Esophagus squamous epithelium (tissue), 5 donors: Measurements from ENCODE around the gene CACNA2D3. TPM values are rescaled to one million over a fixed set of nuclear protein-coding genes. Genes with fewer than 3 reads are reported as not detected.

Experiments used
- DNase-seq: peaks from one replicate; lab custom pipeline; 2025; lab: John Stamatoyannopoulos, UW
- H3K27ac ChIP-seq, 4 donors: fragments of 200-600 bp; sonication (generic); one replicate each; pipeline ENCODE4 v1.5.1; 2016 to 2019; ENCODE audit warnings: mild to moderate bottlenecking in 1 of 4
- H3K27me3 ChIP-seq, 4 donors: fragments of 200-600 bp; sonication (generic); 1 replicate in 3 of 4; 2 replicates in 1 of 4; pipeline versions ENCODE4 v1.5.1 to v1.6.0; 2017 to 2021; ENCODE audit warnings: antibody characterized with exemption in 1 of 4
- H3K36me3 ChIP-seq, 3 donors: fragments of 200-600 bp; sonication (generic); one replicate each; pipeline ENCODE4 v1.5.1; 2016 to 2019
- H3K4me1 ChIP-seq, 3 donors: fragments of 200-600 bp; sonication (generic); one replicate each; pipeline ENCODE4 v1.5.1; 2017 to 2019
- H3K4me3 ChIP-seq, 4 donors: fragments of 200-600 bp; sonication (generic); 1 replicate in 3 of 4; 2 replicates in 1 of 4; pipeline ENCODE4 v1.5.1; 2016 to 2019; ENCODE audit warnings: mild to moderate bottlenecking in 2 of 4, moderate library complexity in 1 of 4
- H3K9me3 ChIP-seq, 3 donors: fragments of 200-600 bp; sonication (generic); one replicate each; pipeline ENCODE4 v1.5.1; 2016 to 2019
- CTCF ChIP-seq, 6 experiments: fragments of 450-650 bp in 4 of 6; fragments of 200-600 bp in 2 of 6; sonication (generic) in 2 of 6; IDR thresholded peaks; one replicate each; pipeline ENCODE4 v1.5.1; 2016 to 2019; ENCODE audit warnings: antibody characterized with exemption in 6 of 6, mild to moderate bottlenecking in 4 of 6, moderate library complexity in 4 of 6
- POLR2A ChIP-seq, 4 donors: fragments of 450-650 bp; IDR thresholded peaks; one replicate each; pipeline ENCODE4 v1.6.1; 2017; ENCODE audit warnings: antibody characterized with exemption in 4 of 4, mild to moderate bottlenecking in 4 of 4, moderate library complexity in 3 of 4
- WGBS, 2 donors: methylation state at CpG; one replicate each; pipeline ENCODE4 v1.1.5; 2018; 5-methylcytosine and 5-hydroxymethylcytosine counted together
- intact Hi-C: fragments of 100-400 bp; cut with DNase I; formaldehyde crosslinking; loops from one replicate; pipeline ENCODE4 v1.15.0; 2022
- total RNA-seq, 4 donors: library from RNA; depleted of rRNA; stranded (reverse); fragments of >200 nt; gene quantifications; one replicate each; pipeline ENCODE4 v1.1.0, GENCODE V29; 2016
- donor health status: DM: yes; HTN: yes; CAD: no.

The CACNA2D3 gene
- total RNA-seq, 4 donors from 2014 or later, result 1.2 to 7.1 (median 5.1) TPM

- no peak for DNase-seq
- H3K27ac ChIP-seq, result no peak overlapping the region
- no peaks in the 10 kb centered on the region for H3K36me3 ChIP-seq
- H3K4me3 ChIP-seq, result no peak overlapping the region
- H3K9me3 ChIP-seq, result no peaks in the 10 kb centered on the region
- intact Hi-C loops, result no loop called here
- 16 to 26% methylated on average over 4 to 6 of the region's 7 CpGs for WGBS, 2 donors
- H3K27me3 ChIP-seq, result no peaks in the 10 kb centered on the region
- no peak for TF ChIP-seq POLR2A (IDR thresholded peaks at IDR 0.05)
- no peak for TF ChIP-seq CTCF (IDR thresholded peaks at IDR 0.05)
- H3K4me1 ChIP-seq, result peaks cover 0 to 44% (median 3%) of the 10 kb centered on the region in 3 donors
Observed at GRCh38 chr3:54950391-54951003, 828.1 kb downstream of the CACNA2D3 start.

- DNase-seq, result no peak
- Histone ChIP-seq H3K36me3 (no peaks in the 10 kb centered on the region), H3K4me3 (no peak overlapping the region), H3K9me3 (no peaks in the 10 kb centered on the region), H3K27ac (no peak overlapping the region), H3K4me1 (peaks cover 0 to 44% (median 3%) of the 10 kb centered on the region in 3 donors), H3K27me3 (no peaks in the 10 kb centered on the region)
- intact Hi-C loops, result no loop called here
- WGBS, 2 donors, result 38 to 40% methylated on average over 7 to 8 of the region's 8 CpGs
- TF ChIP-seq CTCF (IDR thresholded peaks at IDR 0.05) (peak in 5 of 6 experiments; percentile 32 to 60 (median 46)), POLR2A (IDR thresholded peaks at IDR 0.05) (no peak)
Observed at GRCh38 chr3:54951405-54951804, 829.1 kb downstream of the CACNA2D3 start.

- no peak for DNase-seq
- H3K9me3 ChIP-seq, result no peaks in the 10 kb centered on the region
- H3K4me3 ChIP-seq, result no peak overlapping the region
- no peaks in the 10 kb centered on the region for H3K36me3 ChIP-seq
- peak overlapping the region in 1 of 4 donors; percentile 19 for H3K27ac ChIP-seq
- intact Hi-C loops, result no loop called here
- no peak for TF ChIP-seq CTCF (IDR thresholded peaks at IDR 0.05)
- TF ChIP-seq POLR2A (IDR thresholded peaks at IDR 0.05), result no peak
- 16 to 30% methylated on average over 4 of the region's 5 CpGs for WGBS, 2 donors
- H3K4me1 ChIP-seq, result peaks cover 0 to 44% (median 3%) of the 10 kb centered on the region in 3 donors
- no peaks in the 10 kb centered on the region for H3K27me3 ChIP-seq
Observed at GRCh38 chr3:54954022-54954421, 831.7 kb downstream of the CACNA2D3 start.

GRCh38 chr3:54954521-54954920, 832.2 kb downstream of the CACNA2D3 start:
- peak overlapping the region in 1 of 4 donors; percentile 19 for H3K27ac ChIP-seq
- no peaks in the 10 kb centered on the region for H3K9me3 ChIP-seq
- no peak for TF ChIP-seq POLR2A (IDR thresholded peaks at IDR 0.05)
- TF ChIP-seq CTCF (IDR thresholded peaks at IDR 0.05), result no peak
- H3K4me1 ChIP-seq, result peaks cover 0 to 43% (median 3%) of the 10 kb centered on the region in 3 donors
- no peak overlapping the region for H3K4me3 ChIP-seq
- no peaks in the 10 kb centered on the region for H3K36me3 ChIP-seq
- H3K27me3 ChIP-seq, result no peaks in the 10 kb centered on the region
- DNase-seq, result no peak
- WGBS, 2 donors, result 59 to 68% methylated on average over 2 to 5 of the region's 5 CpGs
- intact Hi-C loops, result no loop called here

GRCh38 chr3:54955496-54955895, 833.1 kb downstream of the CACNA2D3 start:
- Histone ChIP-seq H3K27me3 (no peaks in the 10 kb centered on the region), H3K9me3 (no peaks in the 10 kb centered on the region), H3K4me1 (peaks cover 0 to 34% (median 3%) of the 10 kb centered on the region in 3 donors), H3K4me3 (no peak overlapping the region), H3K27ac (no peak overlapping the region), H3K36me3 (no peaks in the 10 kb centered on the region)
- intact Hi-C loops, result no loop called here
- 78 to 82% methylated on average over 3 of the region's 3 CpGs for WGBS, 2 donors
- TF ChIP-seq CTCF (IDR thresholded peaks at IDR 0.05) (no peak), POLR2A (IDR thresholded peaks at IDR 0.05) (no peak)
- DNase-seq, result no peak
